Germinal center (tissue), 1 donor: Measurements from ENCODE around the gene NT5C3B.
A peak's percentile ranks its signal among the peaks of the same experiment; 100 is the strongest.
"Not testable (repeated sequence)": the region's sequence is repeated elsewhere in the genome, so short reads cannot be mapped to it uniquely, and the experiment has no call there.

ENCODE experiments used
- DNase-seq: peaks from one replicate; pipeline ENCODE4 v3.0.0; 2012; ENCODE audit warnings: mixed read lengths, low spot score

Gene NT5C3B

DNA sequence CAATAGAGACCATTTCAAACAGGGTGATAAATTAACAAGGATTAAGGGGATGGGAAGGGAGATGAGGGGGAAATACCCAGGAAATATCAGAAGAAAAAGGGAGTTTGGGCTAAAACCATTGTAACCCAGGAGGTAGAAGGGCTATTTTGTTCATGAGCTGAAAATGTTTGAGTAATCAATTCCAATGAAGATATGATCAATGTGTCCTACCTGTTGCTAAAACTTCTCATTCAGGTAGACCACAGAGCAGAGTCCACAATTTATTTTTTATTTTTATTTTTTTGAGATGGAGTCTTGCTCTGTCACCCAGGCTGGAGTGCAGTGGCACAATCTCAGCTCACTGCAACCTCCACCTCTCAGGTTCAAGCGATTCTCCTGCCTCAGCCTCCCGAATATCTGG is 3.4 kb upstream of the NT5C3B start:
- DNase-seq = not testable (repeated sequence)

DNA sequence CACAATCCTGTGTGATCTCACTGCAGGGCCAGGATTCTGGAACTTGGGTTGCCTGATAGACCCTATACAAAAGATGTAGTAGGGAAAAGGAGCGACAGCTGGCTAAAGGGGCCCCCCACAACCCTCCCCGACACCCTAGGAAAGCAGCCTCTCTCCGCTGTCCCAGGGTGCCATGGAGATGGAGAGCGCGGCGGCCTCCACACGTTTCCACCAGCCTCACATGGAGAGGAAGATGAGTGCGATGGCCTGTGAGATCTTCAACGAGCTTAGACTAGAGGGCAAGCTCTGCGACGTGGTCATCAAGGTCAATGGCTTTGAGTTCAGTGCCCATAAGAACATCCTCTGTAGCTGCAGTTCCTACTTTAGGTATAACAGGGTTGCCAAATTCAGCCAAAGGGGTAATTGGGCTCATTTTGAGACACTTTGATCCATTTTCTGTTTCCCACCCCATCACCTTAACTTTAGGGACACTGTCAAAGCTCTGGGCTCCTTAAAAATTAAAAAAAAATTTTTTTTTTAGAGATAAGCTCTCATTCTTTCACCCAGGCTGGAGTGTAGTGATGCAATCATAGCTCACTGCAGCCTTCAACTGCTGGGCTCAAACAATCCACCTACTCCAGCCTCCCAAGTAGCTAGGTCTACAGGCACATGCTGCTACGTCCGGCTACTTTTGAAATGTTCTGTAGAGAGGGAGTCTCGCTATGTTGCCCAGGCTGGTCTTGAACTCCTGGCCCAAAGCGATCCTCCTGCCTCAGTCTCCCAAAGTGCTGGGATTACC is 1.9 kb upstream of the NT5C3B start, which contains the start of gene KLHL10:
KLHL10 (plus strand) TSS at position 65 of the 778 bp plus-strand sequence; CDS start at position 173, 108 bp downstream.
- no peak for DNase-seq

DNA sequence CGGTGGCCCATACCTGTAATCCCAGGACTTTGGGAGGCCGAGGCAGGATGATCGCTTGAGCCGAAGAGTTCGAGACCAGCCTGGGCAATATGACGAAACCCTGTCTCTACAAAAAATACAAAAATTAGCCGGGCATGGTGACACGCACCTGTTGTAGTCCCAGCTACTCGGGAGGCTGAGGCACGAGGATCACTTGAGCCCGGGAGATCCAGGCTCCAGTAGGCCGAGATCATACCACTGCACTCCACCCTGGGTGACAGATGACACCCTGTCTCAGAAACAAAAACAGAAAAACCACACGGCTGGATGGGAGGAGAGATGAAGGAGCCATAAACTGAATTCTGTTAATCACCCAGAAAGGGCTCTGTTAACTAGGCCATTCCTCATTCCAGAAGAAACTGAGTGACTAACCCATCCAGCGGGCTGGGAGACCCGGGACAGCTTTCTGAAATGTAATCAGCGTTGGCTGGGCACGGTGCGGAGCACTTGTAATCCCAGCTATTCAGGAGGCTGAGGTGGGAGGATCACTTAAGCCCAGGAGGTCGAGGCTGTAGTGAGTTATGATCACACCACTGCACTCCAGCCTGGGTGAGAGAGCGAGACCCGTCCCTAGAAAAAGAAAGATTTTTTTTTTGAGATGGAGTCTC is 641 bp upstream of the NT5C3B start:
- DNase-seq = no peak

DNA sequence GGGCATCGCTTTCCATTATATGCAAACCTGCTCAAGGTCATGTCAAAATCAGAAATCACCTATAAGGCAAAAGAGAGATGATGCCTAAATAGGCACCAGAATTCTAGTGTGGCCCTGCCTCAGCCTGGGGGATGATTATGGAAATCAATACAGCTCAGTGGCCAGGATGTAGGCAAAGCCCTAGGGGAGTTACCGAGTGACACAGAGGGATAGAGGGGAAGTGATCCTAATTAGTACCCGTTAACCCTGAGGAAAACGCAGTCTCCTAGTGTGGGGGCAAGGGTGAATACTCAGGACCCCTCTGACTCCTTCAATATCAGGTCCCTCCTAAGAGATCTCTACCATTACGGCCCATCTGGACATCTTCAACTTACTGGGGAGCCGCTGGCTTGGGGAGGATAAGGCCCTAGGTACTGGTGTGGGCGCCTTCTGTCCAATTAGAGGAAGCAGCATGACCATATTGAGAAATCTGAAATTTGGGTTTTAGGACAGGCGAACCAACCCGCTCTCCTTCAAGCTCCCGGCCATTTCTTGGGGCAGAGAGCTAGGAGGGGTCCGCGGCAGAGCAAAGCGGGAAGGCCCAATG is 725 bp downstream of the NT5C3B start:
- DNase-seq = peak; percentile 37

DNA sequence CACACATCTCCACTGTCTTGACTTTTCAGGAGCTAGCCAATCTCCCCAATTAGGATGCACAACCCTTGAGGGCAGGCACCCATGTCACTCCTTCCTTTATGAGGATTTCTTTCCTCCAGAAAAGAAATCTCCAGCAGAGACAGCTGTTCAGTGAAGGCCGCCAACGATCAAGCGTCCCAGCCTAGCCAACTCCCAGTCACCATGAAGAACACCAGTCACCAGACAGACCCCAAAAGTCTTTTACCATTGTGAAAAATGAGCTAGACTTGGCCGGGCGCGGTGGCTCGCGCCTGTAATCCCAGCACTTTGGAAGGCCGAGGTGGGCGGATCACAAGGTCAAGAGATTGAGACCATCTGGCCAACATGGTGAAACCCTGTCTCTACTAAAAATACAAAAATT is 6.1 kb downstream of the NT5C3B start:
- DNase-seq = not testable (repeated sequence)

DNA sequence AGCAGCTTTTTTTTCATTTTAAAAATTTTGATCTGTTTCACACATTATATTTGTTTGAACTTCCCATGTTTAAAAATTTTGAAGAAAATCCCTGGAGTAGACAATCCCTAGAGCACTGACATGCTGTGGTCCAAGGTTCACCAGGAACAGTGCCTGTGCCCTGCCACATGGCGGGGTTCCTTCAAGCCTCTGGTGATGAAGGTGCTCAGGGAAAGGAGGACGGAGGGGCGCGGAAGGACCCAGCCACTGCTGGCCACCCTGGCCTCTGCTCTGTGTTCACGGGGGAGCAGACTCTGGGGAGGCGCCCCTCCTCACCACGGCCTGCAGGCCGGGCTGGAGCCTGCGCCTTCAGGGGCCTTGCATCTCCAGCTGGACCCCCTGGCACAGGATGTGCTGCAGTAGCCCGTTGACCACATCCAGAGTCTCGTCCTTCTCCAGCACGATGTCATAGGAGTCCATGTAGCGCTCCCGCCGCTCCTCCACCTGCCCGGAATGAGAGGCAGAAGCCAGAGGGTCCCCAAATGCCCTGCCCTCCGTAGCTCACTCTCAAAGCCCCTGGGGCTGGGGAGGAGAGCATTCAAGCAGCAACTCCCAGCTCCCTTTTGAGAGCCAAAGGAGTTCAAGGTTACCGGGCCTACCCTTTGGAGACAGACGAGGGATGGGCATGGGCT is 10.7 kb downstream of the NT5C3B start:
- DNase-seq = no peak

DNA sequence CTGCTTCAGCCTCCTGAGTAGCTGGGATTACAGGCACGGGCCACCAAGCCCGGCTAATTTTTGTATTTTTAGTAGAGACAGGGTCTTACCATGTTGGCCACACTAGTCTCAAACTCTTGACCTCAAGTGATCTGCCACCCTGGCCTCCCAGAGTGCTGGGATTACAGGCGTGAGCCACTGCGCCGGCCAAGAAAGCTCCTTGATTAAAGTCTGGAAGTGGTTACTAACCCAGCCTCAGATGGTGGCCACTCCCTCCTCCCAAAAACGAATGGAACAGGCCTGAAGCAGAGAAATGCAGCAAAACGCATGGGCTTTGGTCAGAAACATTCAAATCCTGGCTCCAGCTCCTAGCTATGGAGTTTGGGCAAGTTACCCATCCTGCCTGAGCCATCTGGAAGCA is 11.9 kb downstream of the NT5C3B start:
- no peak for DNase-seq

DNA sequence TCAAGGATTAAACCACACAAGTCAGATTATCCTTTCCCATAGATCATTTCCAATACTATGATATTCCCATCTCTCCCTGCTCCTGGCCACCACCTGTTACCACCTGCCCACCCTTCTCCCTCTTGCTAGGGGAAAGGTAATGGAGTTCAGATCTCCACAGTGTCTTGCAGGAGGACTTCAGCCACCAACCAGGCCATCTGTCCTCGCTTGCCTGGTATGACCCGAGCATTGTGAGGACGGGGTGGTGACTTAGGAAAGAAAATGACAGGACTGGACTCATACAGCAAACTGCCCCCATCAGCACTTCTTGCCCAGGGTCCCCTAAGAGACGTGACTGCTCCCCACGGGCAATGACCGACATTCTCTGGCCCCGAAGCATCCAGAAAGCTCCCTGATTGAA is 12.5 kb downstream of the NT5C3B start:
- DNase-seq = no peak

DNA sequence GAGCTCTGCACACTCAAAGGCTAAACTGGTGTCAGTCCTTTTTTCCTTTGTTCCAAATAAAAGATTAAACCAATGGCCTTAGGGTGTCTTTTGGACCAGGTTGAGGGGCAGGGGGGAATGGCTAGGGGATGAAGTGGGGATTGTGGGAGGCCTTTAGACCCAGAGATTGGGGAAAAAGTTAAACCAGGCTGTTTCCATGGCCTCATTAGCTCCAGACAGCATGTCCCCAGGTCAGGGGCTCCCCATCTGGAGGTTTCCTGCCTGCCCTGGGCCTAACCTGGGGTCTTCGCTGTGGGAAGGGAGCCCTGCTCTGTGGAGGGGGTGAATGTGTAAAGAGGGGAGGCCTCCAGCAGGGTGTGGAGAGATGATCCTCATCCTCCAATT is 12.9 kb downstream of the NT5C3B start:
- no peak for DNase-seq

DNA sequence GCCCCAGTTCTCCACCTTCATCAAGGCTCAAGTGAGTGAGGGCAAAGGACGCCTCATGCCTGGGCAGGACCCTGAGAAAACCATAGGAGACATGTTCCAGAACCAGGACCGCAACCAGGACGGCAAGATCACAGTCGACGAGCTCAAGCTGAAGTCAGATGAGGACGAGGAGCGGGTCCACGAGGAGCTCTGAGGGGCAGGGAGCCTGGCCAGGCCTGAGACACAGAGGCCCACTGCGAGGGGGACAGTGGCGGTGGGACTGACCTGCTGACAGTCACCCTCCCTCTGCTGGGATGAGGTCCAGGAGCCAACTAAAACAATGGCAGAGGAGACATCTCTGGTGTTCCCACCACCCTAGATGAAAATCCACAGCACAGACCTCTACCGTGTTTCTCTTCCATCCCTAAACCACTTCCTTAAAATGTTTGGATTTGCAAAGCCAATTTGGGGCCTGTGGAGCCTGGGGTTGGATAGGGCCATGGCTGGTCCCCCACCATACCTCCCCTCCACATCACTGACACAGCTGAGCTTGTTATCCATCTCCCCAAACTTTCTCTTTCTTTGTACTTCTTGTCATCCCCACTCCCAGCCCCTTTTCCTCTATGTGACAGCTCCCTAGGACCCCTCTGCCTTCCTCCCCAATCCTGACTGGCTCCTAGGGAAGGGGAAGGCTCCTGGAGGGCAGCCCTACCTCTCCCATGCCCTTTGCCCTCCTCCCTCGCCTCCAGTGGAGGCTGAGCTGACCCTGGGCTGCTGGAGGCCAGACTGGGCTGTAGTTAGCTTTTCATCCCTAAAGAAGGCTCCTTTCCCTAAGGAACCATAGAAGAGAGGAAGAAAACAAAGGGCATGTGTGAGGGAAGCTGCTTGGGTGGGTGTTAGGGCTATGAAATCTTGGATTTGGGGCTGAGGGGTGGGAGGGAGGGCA is 13.6 kb downstream of the NT5C3B start:
- no peak for DNase-seq

DNA sequence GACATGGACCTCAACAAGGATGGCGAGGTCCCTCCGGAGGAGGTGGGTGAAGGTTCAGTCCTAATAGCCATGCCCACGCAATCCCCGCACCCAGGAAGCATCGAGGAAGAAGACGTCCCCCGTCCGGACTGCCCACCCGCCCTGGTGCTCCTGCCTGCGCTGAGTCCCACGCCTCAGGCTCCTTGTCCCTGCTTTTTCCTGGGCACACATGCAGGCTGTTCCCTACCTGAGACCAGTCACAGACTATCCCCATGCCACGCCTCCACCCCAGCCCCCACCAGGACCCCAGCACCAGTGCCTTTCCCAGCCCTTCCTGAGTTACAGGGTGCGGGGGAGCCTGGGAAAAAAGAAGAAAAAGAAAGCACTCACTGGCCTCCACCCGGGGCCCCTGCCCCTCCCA is 14.3 kb downstream of the NT5C3B start:
- DNase-seq = no peak

DNA sequence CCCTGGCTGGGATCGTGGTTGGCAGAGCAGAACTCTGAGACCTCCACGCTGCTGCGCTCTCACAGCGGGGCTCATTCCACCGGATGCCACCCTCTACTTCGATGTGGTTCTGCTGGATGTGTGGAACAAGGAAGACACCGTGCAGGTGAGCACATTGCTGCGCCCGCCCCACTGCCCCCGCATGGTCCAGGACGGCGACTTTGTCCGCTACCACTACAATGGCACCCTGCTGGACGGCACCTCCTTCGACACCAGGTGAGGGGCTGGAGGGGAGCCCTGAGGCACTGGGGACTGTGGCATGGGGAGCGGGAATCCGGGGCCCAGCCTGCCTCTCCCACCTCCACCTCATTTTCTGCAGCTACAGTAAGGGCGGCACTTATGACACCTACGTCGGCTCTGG is 18.0 kb downstream of the NT5C3B start:
- no peak for DNase-seq

DNA sequence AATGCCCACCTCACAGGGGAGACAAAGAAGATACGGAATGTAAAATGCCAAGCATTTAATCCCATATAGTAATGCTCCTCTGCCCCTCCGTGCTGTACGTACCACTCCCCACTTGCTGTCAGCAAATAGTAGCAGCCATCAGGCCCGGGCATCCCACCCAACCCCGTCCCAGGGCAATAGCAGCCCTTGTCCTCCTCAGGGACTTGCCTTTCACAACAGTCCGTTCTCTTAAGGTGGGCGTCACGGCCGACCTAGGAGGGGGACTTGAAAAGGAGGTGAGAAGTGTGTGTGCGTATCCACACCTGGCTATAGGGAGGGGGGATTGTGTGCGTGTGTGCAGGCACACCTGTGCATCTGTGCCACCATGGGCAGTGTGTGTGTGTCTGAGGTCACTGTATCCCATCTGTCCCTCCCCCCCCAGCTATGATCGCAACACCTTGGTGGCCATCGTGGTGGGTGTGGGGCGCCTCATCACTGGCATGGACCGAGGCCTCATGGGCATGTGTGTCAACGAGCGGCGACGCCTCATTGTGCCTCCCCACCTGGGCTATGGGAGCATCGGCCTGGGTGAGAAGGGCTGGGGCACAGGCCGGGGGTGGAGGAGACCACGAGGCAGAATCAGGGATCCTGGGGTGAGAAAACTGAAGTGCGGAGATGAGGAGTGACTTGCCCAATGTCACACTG is 19.3 kb downstream of the NT5C3B start:
- no peak for DNase-seq

DNA sequence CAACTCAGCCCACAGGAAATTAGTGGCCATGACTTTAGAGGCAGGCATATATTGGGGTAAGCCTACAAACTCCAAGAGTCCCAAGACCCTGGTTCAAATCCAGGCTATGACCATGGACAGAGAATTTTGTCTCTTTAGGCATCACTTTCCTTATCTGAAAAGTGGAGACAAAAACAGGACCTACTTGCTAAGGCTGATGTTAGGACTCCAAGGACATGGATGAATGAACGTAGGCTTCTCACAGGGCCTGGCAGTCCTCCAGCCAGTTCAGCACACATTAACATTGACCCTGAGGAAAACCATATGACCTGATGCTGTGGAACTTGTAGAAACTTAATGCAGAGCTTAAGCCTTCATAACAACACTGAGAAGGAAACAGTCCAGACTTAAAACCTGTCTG is 21.8 kb downstream of the NT5C3B start:
- DNase-seq = no peak

DNA sequence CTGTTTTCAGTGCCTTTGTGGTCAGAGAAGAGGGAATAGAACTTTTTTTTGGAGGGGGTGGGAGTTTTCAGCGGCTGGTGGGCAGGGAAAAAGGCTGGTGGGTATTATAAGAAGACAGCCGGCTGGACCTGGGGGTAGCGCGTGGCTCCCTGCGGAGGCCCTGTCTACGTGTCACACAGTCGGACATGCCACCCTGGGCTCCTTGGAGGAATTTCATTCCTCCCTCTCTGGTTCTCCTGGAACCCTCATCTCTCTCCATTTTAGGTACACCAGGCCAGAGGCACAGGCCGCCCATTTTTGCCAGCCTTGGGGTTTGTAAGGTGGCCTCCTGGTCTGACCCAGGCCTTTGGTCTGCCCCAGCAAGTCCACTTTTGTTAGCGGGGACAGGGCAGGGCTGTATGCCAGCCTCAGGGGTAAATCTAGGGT is 22.3 kb downstream of the NT5C3B start:
- DNase-seq = no peak

DNA sequence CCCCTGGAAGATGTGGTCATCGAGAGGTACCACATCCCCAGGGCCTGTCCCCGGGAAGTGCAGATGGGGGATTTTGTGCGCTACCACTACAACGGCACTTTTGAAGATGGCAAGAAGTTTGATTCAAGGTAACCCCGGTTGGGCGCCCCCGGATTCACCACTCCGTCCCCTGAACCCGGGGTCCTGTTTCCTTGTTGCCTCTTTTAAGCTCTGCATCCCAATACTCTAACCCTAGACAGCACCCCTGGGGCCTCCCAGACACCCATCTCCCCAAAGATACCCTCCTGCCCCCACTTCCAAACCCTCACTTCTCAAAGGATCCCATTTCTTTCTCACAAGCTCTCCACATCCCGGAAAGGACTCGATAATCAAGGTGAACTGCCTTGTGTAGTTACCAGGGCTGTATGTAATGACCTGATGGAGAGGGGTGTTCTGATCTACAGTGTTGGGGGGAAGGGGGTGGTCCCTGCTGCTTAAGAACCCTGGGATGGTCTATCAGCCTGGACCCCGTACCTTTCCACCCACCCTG is 22.8 kb downstream of the NT5C3B start:
- DNase-seq = no peak

DNA sequence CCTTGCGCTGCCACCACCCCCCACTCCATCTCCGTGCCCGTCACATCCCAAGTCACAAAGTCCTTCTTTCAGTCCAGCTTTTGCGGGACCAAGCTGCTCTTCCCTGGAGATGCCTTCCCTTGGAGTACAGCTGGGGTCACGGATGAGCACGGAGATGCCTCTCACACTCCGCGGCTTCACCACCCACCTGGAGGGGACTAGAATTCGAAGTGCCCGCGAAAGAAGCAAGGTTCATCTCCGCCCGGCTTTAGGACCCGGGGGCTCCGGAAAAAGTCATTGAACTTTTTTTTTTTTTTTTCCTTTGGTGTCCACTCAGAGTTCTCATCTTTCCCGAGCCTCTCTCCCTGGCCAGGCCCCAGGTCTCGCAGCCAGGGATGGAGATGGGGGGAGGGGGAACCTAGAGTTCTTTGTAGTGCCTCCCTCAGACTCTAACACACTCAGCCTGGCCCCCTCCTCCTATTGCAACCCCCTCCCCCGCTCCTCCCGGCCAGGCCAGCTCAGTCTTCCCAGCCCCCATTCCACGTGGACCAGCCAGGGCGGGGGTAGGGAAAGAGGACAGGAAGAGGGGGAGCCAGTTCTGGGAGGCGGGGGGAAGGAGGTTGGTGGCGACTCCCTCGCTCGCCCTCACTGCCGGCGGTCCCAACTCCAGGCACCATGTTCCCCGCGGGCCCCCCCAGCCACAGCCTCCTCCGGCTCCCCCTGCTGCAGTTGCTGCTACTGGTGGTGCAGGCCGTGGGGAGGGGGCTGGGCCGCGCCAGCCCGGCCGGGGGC is 23.5 kb downstream of the NT5C3B start, which contains the start of gene FKBP10:
FKBP10 (plus strand) TSS at position 624 of the 771 bp plus-strand sequence; CDS start at position 655, 31 bp downstream.
- peak; percentile 43 for DNase-seq

DNA sequence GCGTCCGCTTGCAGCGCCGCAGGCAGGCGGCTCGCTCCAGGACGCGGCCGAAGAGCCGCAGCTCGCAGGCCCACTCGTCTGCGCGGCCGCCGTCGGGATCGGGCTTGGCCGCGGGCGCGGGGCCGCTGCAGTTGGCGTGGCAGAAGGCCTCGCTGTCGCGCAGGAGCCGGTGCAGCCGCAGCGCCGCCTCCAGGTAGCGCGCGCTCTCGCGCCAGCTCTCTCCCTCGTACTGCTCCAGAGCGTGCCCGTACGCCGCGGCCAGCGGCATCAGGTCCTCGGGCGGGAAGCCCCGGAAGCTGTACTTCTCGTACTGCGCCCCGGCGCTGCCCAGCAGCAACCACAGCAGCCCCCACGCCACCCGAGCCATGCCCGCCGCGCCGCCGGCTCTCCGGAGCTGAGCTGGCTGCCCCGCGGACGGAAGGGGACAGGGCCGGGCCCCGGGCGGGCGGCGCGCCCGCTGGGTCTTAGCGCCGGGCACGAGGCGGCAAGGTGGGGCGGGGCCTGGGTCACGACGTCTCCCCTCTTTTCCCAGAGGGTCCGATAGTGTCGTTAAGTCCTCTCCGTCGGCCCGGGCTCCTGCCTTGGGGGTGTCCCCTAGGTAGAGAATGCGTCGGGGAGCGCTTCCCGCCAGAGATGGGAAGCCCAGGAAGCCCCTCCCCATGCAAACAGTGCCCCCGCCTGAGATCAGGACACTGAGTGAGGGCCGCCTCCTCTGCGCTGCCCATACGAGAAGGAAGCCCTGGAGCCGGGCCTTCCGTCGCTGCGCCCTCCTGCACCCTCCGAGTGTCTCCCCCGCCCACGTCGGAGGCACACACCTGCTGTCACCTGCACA is 24.3 kb downstream of the NT5C3B start, which contains the start of gene P3H4:
P3H4 (minus strand) TSS at position 401 of the 832 bp plus-strand sequence; CDS start at position 367, 34 bp downstream.
- peak; percentile 77 for DNase-seq
